SH-SY5Y (cell line): Measurements from ENCODE around the gene RFPL4AL1.

ENCODE experiments used
- GATA2 ChIP-seq: IDR thresholded peaks from 2 replicates; pipeline ENCODE4 v1.6.1; 2011; ENCODE audit warnings: mild to moderate bottlenecking, low read depth, low read length
- GATA3 ChIP-seq: IDR thresholded peaks from 2 replicates; pipeline ENCODE4 v1.6.1; 2011; ENCODE audit warnings: low read depth, mild to moderate bottlenecking, low read length, moderate library complexity

RFPL4AL1 gene

GRCh38 chr19:55811340-55811739 is 42.4 kb downstream of the RFPL4AL1 start:
- TF ChIP-seq GATA3 (no peak), GATA2 (no peak)

GRCh38 chr19:55812449-55812848 is 43.5 kb downstream of the RFPL4AL1 start:
- TF ChIP-seq GATA3 = no peak
- no peak for TF ChIP-seq GATA2

DNA sequence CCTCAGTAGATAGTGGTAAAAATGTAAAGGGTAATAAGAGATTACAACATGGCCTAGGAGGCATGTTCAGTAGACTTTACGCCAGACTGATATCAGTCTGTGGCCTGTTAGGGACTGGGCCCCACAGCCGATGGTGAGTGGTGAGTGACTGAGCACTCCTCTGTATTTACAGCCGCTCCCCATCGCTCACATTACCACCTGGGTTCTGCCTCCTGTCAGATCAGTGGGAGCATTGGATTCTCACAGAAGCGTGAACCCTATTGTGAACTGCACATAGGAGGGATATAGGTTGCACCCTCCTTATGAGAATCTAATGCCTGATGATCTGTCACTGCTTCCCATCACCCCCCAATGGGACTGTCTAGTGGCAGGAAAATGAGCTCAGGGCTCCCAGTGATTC is 45.0 kb downstream of the RFPL4AL1 start:
- TF ChIP-seq GATA2 = no peak
- TF ChIP-seq GATA3 = no peak

DNA sequence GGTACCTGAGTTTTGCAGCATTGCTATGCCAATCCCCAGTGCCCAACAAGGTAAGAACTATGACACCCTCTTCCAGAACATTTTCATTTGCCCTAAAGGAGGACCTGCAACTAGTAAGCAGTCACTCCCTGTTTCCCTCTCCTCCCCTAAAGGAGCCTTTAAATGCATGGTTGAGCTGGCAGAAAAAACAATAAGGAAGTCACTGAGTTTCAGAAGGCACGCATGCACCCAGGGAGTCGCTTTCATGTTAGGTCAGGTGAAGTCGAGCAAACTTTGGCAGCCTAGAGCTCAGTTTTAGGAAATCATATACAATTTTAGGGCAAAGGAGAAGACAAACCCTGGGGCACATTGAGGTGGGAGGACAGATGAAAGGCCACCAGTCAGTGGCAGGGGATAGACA is 51.1 kb downstream of the RFPL4AL1 start:
- TF ChIP-seq GATA2 (no peak), GATA3 (no peak)
